Gastrocnemius medialis (tissue), 4 donors: Measurements from ENCODE around the gene ADAP1.

Experiments
- POLR2A ChIP-seq, 2 donors: fragments of 450-650 bp; IDR thresholded peaks; one replicate each; pipeline ENCODE4 v1.6.1; 2017; ENCODE audit warnings: antibody characterized with exemption in 2 of 2, mild to moderate bottlenecking in 2 of 2, moderate library complexity in 2 of 2
- TF ChIP-seq, protein P1 (sequence below), 5 experiments: fragments of 450-650 bp in 3 of 5; fragments of 200-600 bp in 2 of 5; sonication (generic) in 2 of 5; IDR thresholded peaks in 4 of 5; conservative IDR thresholded peaks in 1 of 5; 1 replicate in 4 of 5; 2 replicates in 1 of 5; pipeline ENCODE4 v1.5.1; 2016 to 2019; ENCODE audit warnings: antibody characterized with exemption in 5 of 5, mild to moderate bottlenecking in 3 of 5, moderate library complexity in 3 of 5

DNA sequence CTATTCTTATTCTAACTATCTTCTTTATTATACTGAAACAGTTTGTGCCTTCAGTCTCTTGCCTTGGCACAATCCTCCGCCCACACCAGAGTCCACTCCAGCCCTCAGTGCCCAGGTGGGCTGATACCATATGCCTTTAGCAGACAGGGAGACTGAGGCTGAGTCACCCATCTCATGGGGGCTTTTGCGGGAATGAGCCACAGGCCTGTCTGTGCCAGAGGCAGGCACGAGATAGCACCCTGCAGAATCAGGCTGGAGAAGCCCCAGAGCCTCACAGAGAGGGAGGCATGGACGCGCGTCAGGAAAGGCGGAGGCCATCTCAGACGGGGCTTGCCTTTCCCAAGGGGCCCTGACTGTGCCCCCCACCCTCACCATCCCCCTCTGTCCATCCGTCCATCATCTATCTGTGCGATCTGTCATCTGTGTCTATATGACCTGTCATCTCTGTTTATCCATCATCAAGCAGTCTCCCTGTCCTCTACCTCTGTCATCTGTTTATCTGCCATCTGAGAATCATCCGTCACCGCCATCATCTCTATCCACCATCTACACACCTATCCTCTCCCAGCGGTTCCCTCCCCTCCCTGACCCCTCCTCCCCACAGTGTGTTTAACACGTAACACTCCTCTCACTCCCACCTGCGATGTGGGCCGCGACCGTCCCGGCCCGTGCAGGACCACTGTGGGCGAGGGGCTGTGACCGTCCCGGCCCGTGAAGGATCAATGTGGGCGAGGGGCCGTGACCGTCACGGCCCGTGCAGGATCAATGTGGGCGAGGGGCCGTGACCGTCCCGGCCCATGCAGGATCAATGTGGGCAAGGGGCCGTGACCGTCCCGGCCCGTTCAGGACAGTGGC lies 7.3 kb upstream of the ADAP1 start:
- no peak for TF ChIP-seq POLR2A (IDR thresholded peaks at IDR 0.05)
- TF ChIP-seq, protein P1, sequence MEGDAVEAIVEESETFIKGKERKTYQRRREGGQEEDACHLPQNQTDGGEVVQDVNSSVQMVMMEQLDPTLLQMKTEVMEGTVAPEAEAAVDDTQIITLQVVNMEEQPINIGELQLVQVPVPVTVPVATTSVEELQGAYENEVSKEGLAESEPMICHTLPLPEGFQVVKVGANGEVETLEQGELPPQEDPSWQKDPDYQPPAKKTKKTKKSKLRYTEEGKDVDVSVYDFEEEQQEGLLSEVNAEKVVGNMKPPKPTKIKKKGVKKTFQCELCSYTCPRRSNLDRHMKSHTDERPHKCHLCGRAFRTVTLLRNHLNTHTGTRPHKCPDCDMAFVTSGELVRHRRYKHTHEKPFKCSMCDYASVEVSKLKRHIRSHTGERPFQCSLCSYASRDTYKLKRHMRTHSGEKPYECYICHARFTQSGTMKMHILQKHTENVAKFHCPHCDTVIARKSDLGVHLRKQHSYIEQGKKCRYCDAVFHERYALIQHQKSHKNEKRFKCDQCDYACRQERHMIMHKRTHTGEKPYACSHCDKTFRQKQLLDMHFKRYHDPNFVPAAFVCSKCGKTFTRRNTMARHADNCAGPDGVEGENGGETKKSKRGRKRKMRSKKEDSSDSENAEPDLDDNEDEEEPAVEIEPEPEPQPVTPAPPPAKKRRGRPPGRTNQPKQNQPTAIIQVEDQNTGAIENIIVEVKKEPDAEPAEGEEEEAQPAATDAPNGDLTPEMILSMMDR (IDR thresholded peaks at IDR 0.05 in 4 of 5, conservative IDR thresholded peaks at IDR 0.05 in 1 of 5): no peak
